ENCODE data around the gene MMP23B. TPM values are rescaled to one million over a fixed set of nuclear protein-coding genes. Genes with fewer than 3 reads are reported as not detected.
A peak's percentile ranks its signal among the peaks of the same experiment; 100 is the strongest.

Gene MMP23B
- total RNA-seq, 2 experiments from 2014 or later = 5.2 to 6.7 TPM

- Mint-ChIP-seq H3K27me3 (no peaks in the 10 kb centered on the region), H3K4me3 (no peak overlapping the region), H3K36me3 (peaks cover 4% of the 10 kb centered on the region), H3K27ac (no peak overlapping the region), H3K9me3 (no peaks in the 10 kb centered on the region), H3K4me1 (peaks cover 16% of the 10 kb centered on the region)
- ATAC-seq (ENCODE audit: low read depth) (no peak), DNase-seq (no peak)
- POLR2A ChIA-PET = interaction anchor here (1.0 to 1.8 kb wide), 3 partner anchors 11 to 43 kb away, joined by 3 to 5 read pairs (median 3); no protein-coding TSS in a partner anchor
These were observed 13.4 kb upstream of the MMP23B start for GRCh38 chr1:1618396-1619068.

DNA sequence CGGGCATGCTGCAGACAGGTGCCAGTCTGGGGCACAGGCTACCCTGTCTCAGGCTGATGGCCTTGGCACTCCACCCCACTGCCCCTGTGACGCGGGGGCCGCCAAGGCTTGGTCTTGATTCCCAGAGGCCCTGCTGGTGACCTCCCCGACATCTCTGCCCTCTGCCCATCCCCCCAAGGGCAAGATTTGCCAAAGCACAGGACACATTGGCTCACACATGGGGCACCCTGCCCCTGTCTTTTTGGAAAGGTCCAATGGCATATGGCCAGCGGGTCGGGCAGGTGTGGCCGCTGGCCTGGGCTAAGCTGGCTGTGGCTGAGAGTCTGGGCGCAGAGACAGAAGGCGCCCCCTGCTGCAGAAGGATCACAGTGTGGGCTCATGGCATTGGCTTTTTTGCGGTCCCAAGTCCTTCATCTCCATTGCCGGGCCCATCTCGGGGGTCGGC, 12.0 kb upstream of the MMP23B start:
- ATAC-seq (ENCODE audit: low read depth) (no peak), DNase-seq (peak; percentile 36)
- H3K27me3 Mint-ChIP-seq = no peaks in the 10 kb centered on the region
- H3K27ac Mint-ChIP-seq = no peak overlapping the region
- POLR2A ChIA-PET = interaction anchor here (1.0 to 1.8 kb wide), 3 partner anchors 10 to 671 kb away, joined by 3 to 5 read pairs (median 4); no protein-coding TSS in a partner anchor
- H3K9me3 Mint-ChIP-seq = no peaks in the 10 kb centered on the region
- no peak overlapping the region for H3K4me3 Mint-ChIP-seq
- no peaks in the 10 kb centered on the region for H3K36me3 Mint-ChIP-seq
- peaks cover 8% of the 10 kb centered on the region for H3K4me1 Mint-ChIP-seq

DNA sequence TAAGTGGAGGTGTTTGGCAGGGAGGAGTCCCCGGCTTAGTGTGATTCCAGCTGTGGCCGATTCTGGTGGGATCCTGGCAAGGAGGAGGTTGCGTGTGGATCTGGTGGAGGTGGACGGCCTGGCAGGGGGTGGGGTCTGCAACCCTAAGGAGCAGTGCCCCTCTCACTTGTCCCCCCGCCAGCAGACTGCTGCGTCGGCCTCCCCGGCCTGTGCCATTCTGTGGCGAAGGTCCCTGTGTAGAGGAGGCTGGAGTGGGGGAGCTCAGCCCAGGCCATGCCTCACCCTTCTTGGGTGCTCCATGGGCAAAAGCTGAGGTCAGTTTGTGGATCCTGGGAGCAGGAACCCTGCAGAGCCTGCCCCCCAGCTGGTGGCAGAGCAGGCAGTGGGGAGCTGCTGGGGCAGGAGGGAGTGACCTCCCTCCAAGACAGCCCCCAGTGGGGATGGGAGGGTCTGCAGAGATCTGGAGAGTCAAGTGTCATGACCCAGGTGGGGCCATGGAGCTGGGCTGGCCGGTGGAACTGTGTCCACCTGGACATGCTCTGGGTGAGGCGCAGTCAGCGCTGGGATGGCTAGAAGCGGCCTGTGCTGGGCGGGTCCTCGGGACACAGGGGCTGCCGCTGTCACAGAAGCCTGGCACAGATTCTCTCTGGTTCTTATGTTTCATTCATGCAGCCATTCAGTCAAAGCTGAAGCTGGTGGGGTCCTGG, 11.4 kb upstream of the MMP23B start:
- POLR2A ChIA-PET = interaction anchor here (1.1 kb wide), 1 partner anchor 670 kb away, joined by 4 read pairs; no protein-coding TSS in a partner anchor
- Mint-ChIP-seq H3K9me3 (no peaks in the 10 kb centered on the region), H3K4me3 (no peak overlapping the region), H3K36me3 (no peaks in the 10 kb centered on the region), H3K4me1 (peaks cover 6% of the 10 kb centered on the region), H3K27me3 (no peaks in the 10 kb centered on the region), H3K27ac (no peak overlapping the region)
- ATAC-seq (ENCODE audit: low read depth) (no peak), DNase-seq (no peak)

DNA sequence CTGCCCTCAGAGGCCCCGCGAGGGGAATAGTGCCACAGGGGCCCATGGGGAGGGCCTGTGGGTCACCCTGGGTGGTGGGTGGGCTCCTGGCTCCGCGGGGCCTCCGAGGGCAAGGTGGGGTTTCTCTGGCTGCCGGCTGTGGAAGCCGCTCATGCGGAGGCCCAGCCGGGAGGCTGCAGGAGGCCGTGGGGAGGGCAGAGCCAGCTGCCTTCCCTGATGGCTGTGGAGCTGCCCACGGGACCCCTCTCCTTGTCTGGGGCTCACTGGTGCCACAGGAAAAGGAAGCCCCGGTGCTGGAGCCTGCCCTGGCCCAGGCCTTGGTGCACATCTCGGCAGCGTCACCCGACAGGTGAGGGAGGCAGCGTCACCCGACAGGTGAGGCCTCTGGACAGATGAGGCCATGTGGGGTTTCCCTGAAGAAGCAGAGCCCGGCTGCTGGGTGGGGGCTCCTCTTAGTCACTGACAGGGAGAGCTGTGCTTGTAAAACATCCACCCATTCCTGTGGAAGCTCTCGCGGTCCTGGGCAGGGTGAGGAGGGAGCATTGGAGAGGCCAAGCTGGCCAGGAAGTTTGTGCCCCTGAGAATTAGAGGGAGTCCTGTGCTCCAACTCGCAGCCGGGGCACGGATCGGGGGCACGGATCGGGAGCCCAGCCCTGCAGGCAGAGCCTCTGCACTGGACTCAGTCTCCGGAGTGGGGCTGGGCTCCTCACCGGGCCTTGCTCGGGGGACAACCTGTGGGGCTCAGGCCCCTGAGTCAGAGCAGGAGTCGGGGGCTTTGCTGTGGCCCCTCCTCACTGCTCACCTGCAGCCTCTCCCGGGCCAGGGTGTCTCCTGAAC, 10.6 kb upstream of the MMP23B start:
- Mint-ChIP-seq H3K4me3 (no peak overlapping the region), H3K4me1 (peaks cover 6% of the 10 kb centered on the region), H3K27ac (no peak overlapping the region), H3K27me3 (no peaks in the 10 kb centered on the region), H3K9me3 (no peaks in the 10 kb centered on the region), H3K36me3 (no peaks in the 10 kb centered on the region)
- DNase-seq = no peak
- POLR2A ChIA-PET = interaction anchor here (1.1 kb wide), 2 partner anchors 9 to 669 kb away, joined by 3 to 4 read pairs; no protein-coding TSS in a partner anchor
- no peak for ATAC-seq (ENCODE audit: low read depth)

GRCh38 chr1:1622010-1622787, 9.8 kb upstream of the MMP23B start:
- no peak for DNase-seq
- no peak overlapping the region for H3K4me3 Mint-ChIP-seq
- peak overlapping the region; percentile 25 for H3K27ac Mint-ChIP-seq
- H3K9me3 Mint-ChIP-seq = no peaks in the 10 kb centered on the region
- no peaks in the 10 kb centered on the region for H3K27me3 Mint-ChIP-seq
- POLR2A ChIA-PET = interaction anchor here (1.1 kb wide), 1 partner anchor 8 kb away, joined by 3 read pairs; no protein-coding TSS in a partner anchor
- peaks cover 4% of the 10 kb centered on the region for H3K4me1 Mint-ChIP-seq
- H3K36me3 Mint-ChIP-seq = no peaks in the 10 kb centered on the region
- ATAC-seq (ENCODE audit: low read depth) = no peak

DNA sequence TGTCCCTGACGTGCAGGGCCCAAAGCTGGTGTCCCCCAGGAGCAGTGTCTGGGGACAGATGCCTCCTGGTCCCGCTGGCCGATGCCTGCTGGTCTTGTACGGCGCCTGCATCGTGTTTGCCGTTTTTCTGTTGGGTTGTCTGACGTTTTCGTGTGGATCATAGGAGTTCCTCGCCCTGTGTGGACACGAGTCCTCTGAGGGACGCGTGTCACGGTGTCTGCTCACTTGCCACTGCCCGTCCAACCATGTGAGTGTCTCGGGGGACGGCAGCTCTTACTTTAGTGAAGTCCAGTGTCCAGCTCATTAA, 9.2 kb upstream of the MMP23B start:
- no peaks in the 10 kb centered on the region for H3K27me3 Mint-ChIP-seq
- POLR2A ChIA-PET = no interaction called here
- ATAC-seq (ENCODE audit: low read depth) (no peak), DNase-seq (no peak)
- H3K4me3 Mint-ChIP-seq = no peak overlapping the region
- H3K36me3 Mint-ChIP-seq = no peaks in the 10 kb centered on the region
- H3K27ac Mint-ChIP-seq = no peak overlapping the region
- H3K4me1 Mint-ChIP-seq = no peaks in the 10 kb centered on the region
- H3K9me3 Mint-ChIP-seq = no peaks in the 10 kb centered on the region

DNA sequence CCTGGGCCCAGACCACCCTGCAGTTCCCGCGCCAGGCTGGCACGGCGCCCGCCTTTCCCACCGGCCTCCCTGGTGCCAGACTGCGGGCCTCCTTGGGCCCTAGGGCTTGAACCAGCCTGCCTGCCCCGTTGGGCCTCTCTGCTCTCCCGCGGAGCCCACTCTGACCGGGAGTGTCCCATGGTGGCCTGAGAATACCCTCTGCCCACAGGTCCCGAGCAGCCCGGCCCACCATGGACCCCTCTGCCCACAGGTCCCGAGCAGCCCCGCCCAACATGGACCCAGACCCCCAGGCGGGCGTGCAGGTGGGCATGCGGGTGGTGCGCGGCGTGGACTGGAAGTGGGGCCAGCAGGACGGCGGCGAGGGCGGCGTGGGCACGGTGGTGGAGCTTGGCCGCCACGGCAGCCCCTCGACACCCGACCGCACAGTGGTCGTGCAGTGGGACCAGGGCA, 8.8 kb upstream of the MMP23B start:
- POLR2A ChIA-PET = no interaction called here
- Mint-ChIP-seq H3K9me3 (no peaks in the 10 kb centered on the region), H3K27ac (no peak overlapping the region), H3K36me3 (no peaks in the 10 kb centered on the region), H3K4me3 (no peak overlapping the region), H3K27me3 (no peaks in the 10 kb centered on the region), H3K4me1 (no peaks in the 10 kb centered on the region)
- no peak for ATAC-seq (ENCODE audit: low read depth)
- no peak for DNase-seq

- POLR2A ChIA-PET = interaction anchor here (0.9 to 1.0 kb wide), 2 partner anchors 8 to 10 kb away, joined by 3 read pairs; partner anchors contain the start of gene MIB2
- no peak for DNase-seq
- no peaks in the 10 kb centered on the region for H3K27me3 Mint-ChIP-seq
- no peak overlapping the region for H3K4me3 Mint-ChIP-seq
- H3K27ac Mint-ChIP-seq = no peak overlapping the region
- H3K9me3 Mint-ChIP-seq = no peaks in the 10 kb centered on the region
- no peaks in the 10 kb centered on the region for H3K4me1 Mint-ChIP-seq
- H3K36me3 Mint-ChIP-seq = no peaks in the 10 kb centered on the region
- no peak for ATAC-seq (ENCODE audit: low read depth)
These were observed 8.1 kb upstream of the MMP23B start for GRCh38 chr1:1623631-1624442.

DNA sequence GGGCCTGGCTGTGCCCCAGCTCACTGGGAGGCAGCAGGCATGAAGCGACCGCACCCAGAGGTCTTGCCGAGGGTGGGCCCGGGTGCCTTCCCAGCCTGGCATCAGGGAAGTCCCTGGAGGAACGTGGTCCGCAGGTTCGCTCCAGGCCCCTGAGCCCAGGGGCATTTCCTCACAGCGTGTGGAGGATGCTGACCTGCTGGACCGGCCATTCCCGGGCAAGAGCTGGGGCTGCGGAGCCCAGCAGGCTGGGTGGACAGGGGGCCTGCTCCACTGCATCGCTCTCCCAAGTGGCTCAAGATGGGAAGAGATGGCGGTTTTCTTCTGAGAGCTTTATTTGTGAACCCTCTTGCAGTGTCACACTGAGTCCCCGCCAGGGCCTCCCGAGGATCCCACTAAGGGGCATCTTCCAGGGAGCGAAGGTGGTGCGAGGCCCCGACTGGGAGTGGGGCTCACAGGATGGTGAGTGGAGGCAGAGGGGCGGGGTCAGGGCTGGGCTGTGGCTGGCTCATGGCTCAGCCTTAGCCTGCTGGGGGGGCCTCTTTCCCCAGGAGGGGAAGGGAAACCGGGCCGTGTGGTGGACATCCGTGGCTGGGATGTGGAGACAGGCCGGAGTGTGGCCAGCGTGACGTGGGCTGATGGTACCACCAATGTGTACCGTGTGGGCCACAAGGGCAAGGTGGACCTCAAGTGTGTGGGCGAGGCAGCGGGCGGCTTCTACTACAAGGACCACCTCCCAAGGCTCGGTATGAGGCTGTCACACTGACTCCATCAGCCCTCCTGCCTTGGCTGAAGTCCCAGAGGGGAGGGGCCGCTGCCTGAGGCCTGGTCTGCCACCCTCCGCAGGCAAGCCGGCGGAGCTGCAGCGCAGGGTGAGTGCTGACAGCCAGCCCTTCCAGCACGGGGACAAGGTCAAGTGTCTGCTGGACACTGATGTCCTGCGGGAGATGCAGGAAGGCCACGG, 7.2 kb upstream of the MMP23B start:
- DNase-seq = no peak
- Mint-ChIP-seq H3K27ac (no peak overlapping the region), H3K4me3 (no peak overlapping the region), H3K4me1 (no peaks in the 10 kb centered on the region), H3K36me3 (no peaks in the 10 kb centered on the region), H3K27me3 (no peaks in the 10 kb centered on the region), H3K9me3 (no peaks in the 10 kb centered on the region)
- no peak for ATAC-seq (ENCODE audit: low read depth)
- POLR2A ChIA-PET = interaction anchor here (0.9 to 2.3 kb wide), 3 partner anchors 9 to 11 kb away, joined by 3 to 11 read pairs (median 3); partner anchors contain the start of gene MIB2

DNA sequence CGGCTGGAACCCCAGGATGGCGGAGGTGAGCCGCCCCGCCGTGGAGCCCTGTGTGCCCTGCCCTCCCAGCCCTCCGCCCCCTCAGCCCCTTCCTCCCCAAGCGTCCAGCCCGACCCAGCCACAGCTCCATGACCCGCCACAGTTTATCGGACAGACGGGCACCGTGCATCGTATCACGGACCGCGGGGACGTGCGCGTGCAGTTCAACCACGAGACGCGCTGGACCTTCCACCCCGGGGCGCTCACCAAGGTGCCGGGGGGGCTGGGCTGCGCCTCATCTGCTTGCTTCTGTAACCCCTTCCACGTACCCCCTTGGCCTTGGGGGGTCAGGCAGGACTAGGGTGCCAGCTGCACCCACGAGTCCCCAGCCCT, 6.6 kb upstream of the MMP23B start:
- Mint-ChIP-seq H3K4me3 (no peak overlapping the region), H3K27me3 (peaks cover 2% of the 10 kb centered on the region), H3K27ac (no peak overlapping the region), H3K36me3 (peaks cover 2% of the 10 kb centered on the region), H3K4me1 (peaks cover 2% of the 10 kb centered on the region), H3K9me3 (no peaks in the 10 kb centered on the region)
- ATAC-seq (ENCODE audit: low read depth) (no peak), DNase-seq (no peak)
- POLR2A ChIA-PET = interaction anchor here (0.7 to 2.3 kb wide), 2 partner anchors 10 to 22 kb away, joined by 5 to 11 read pairs; partner anchors contain the start of gene MIB2

DNA sequence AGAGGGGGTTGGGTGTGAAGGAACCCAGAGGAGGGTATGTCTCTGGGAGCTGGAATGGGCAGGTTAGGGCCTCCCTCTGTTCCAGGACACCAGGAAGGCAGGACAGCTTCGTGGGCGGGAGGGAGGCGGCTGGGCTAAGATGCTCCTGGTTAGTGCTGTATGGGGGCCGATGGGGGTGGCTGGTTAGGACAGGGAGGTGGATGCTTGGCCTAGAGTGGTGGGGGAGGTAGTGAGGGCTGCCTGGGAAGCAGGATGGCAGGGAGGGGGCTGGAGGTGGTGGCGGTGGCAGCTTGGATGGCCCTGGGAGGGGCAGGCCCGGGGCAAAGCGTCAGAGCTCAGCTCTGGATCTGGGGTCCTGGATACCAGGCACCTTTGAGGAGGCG, 6.2 kb upstream of the MMP23B start:
- Mint-ChIP-seq H3K27ac (no peak overlapping the region), H3K4me1 (peaks cover 2% of the 10 kb centered on the region), H3K9me3 (no peaks in the 10 kb centered on the region), H3K36me3 (peaks cover 2% of the 10 kb centered on the region), H3K4me3 (no peak overlapping the region), H3K27me3 (peaks cover 2% of the 10 kb centered on the region)
- POLR2A ChIA-PET = interaction anchor here (0.6 to 2.3 kb wide), 4 partner anchors 10 to 141 kb away, joined by 3 to 11 read pairs (median 5); partner anchors contain the start of gene MIB2
- no peak for ATAC-seq (ENCODE audit: low read depth)
- DNase-seq = no peak
